ENCODE data around the gene STXBP2. TPM values are rescaled to one million over a fixed set of nuclear protein-coding genes. Genes with fewer than 3 reads are reported as not detected.
"Not testable (repeated sequence)": the region's sequence is repeated elsewhere in the genome, so short reads cannot be mapped to it uniquely, and the experiment has no call there.

Gene STXBP2
- total RNA-seq, 2 donors from 2014 or later, result 13.5 to 18.2 TPM

GRCh38 chr19:7628589-7629311, 8.2 kb upstream of the STXBP2 start:
- ATAC-seq, result no peak
- intact Hi-C loops (cut with DNase I), result no loop called here
- DNase-seq, result no peak

- intact Hi-C loops (cut with DNase I), result no loop called here
- DNase-seq, result peak; percentile 97
- peak; percentile 98 to 99 for ATAC-seq
Observed at GRCh38 chr19:7629347-7630054, 7.4 kb upstream of the STXBP2 start, which contains the start of the genes PET100 and XAB2. Gene PET100 (plus strand): TSS chr19:7629793. CDS start chr19:7629834, 41 bp downstream. Gene XAB2 (minus strand): TSS chr19:7629545. CDS start chr19:7629527, 18 bp downstream.

- ATAC-seq (no peak), DNase-seq (no peak)
- intact Hi-C loops (cut with DNase I), result no loop called here
Observed at GRCh38 chr19:7631577-7631976, 5.3 kb upstream of the STXBP2 start.

GRCh38 chr19:7632340-7633203, 4.3 kb upstream of the STXBP2 start:
- intact Hi-C loops (cut with DNase I), result no loop called here
- no peak for ATAC-seq

GRCh38 chr19:7633698-7634097, 3.2 kb upstream of the STXBP2 start, which contains the start of gene PCP2:
Gene PCP2 (minus strand): TSS chr19:7633719. CDS start chr19:7633457, 262 bp downstream.
- no peak for ATAC-seq
- intact Hi-C loops (cut with DNase I), result no loop called here
- DNase-seq, result no peak

More at GRCh38 chr19:7632340-7633203, 4.3 kb upstream of the STXBP2 start:
- no peak for DNase-seq

- intact Hi-C loops (cut with DNase I), result no loop called here
- DNase-seq (no peak), ATAC-seq (no peak)
Observed at GRCh38 chr19:7635670-7636069, 1.2 kb upstream of the STXBP2 start.

- ATAC-seq (no peak), DNase-seq (no peak)
- intact Hi-C loops (cut with DNase I), result no loop called here
Observed at GRCh38 chr19:7636317-7636690, 606 bp upstream of the STXBP2 start.

GRCh38 chr19:7637374-7638256, 705 bp downstream of the STXBP2 start:
- ATAC-seq (peak; percentile 7 to 67), DNase-seq (peak; percentile 67)
- intact Hi-C loops (cut with DNase I), result no loop called here

GRCh38 chr19:7638802-7639465, 2.0 kb downstream of the STXBP2 start:
- intact Hi-C loops (cut with DNase I), result no loop called here
- DNase-seq (no peak), ATAC-seq (no peak)

GRCh38 chr19:7639863-7640348, 3.0 kb downstream of the STXBP2 start:
- DNase-seq (no peak), ATAC-seq (no peak)
- intact Hi-C loops (cut with DNase I), result no loop called here

- DNase-seq (no peak), ATAC-seq (no peak)
- intact Hi-C loops (cut with DNase I), result no loop called here
Observed at GRCh38 chr19:7640803-7641202, 3.9 kb downstream of the STXBP2 start.

- DNase-seq (no peak), ATAC-seq (no peak)
- intact Hi-C loops (cut with DNase I), result no loop called here
Observed at GRCh38 chr19:7641290-7642276, 4.7 kb downstream of the STXBP2 start.

- intact Hi-C loops (cut with DNase I), result no loop called here
- no peak for DNase-seq
Observed at GRCh38 chr19:7642295-7643030, 5.6 kb downstream of the STXBP2 start.

GRCh38 chr19:7643031-7643415, 6.1 kb downstream of the STXBP2 start:
- ATAC-seq (no peak), DNase-seq (no peak)
- intact Hi-C loops (cut with DNase I), result no loop called here

More at GRCh38 chr19:7642295-7643030, 5.6 kb downstream of the STXBP2 start:
- no peak for ATAC-seq

- ATAC-seq; DNase-seq; intact Hi-C loops (cut with DNase I): not testable (repeated sequence)
Observed at GRCh38 chr19:7643629-7644549, 7.0 kb downstream of the STXBP2 start.

Measured in left cardiac atrium (tissue), 4 donors.